SK-N-SH (cell line): Measurements from ENCODE around the gene DIAPH2. TPM values are rescaled to one million over a fixed set of nuclear protein-coding genes. Genes with fewer than 3 reads are reported as not detected.

Experiments
- CTCF ChIA-PET: fragments of 300-600, 350-600 bp; formaldehyde crosslinking; extraction: SDS; loops from one replicate; lab custom pipeline; 2021; lab: Yijun Ruan, JAX
- POLR2A ChIA-PET: fragments of 350-600 bp; sonication (Branson Sonifier 250); formaldehyde crosslinking; extraction: SDS; loops from one replicate; lab custom pipeline; 2020; ENCODE audit warnings: antibody characterized with exemption, inconsistent platforms; lab: Yijun Ruan, JAX
- DNase-seq: peaks from one replicate; pipeline ENCODE4 v3.0.0; 2012
- H2AFZ ChIP-seq: fragments of 200-600 bp; sonication (generic); 2 replicates; pipeline ENCODE4 v1.8.1; 2016; ENCODE audit warnings: antibody characterized with exemption, mild to moderate bottlenecking, low read depth
- H3F3A ChIP-seq: fragments of 200-600 bp; sonication (generic); replicated peaks from 2 replicates; pipeline ENCODE3; 2016; ENCODE audit warnings: antibody characterized with exemption, mild to moderate bottlenecking; ENCODE audit not compliant: insufficient read depth
- H3K27ac ChIP-seq, 2 experiments: fragments of 200-500 bp in 1 of 2; fragments of 200-600 bp in 1 of 2; sonication (Bioruptor generic) in 1 of 2; sonication (generic), shearing (Covaris generic) in 1 of 2; 2 replicates each; pipeline versions ENCODE4 v1.5.1 to v1.6.1; 2014 to 2016; ENCODE audit warnings: low read depth in 2 of 2, inconsistent platforms in 1 of 2, low read length in 1 of 2, mild to moderate bottlenecking in 1 of 2, mixed read lengths in 1 of 2
- H3K27me3 ChIP-seq: fragments of 200-600 bp; sonication (generic), shearing (Covaris generic); 2 replicates; pipeline ENCODE4 v1.6.1; 2016; ENCODE audit warnings: mixed run types; ENCODE audit not compliant: insufficient read depth
- H3K36me3 ChIP-seq, 2 experiments: fragments of 200-500 bp in 1 of 2; fragments of 200-600 bp in 1 of 2; sonication (Bioruptor generic) in 1 of 2; sonication (generic) in 1 of 2; replicated peaks in 1 of 2; 2 replicates each; pipeline versions ENCODE3 to v1.5.1; 2014 to 2016; ENCODE audit warnings: low read length in 1 of 2, mild to moderate bottlenecking in 1 of 2; ENCODE audit not compliant: insufficient read depth in 2 of 2, control insufficient read depth in 1 of 2
- H3K4me1 ChIP-seq, 2 experiments: fragments of 200-500 bp in 1 of 2; fragments of 200-600 bp in 1 of 2; sonication (Bioruptor generic) in 1 of 2; sonication (generic), shearing (Covaris generic) in 1 of 2; 2 replicates each; pipeline versions ENCODE4 v1.5.1 to v1.6.1; 2014 to 2016; ENCODE audit warnings: low read depth in 1 of 2, low read length in 1 of 2, mixed run types in 1 of 2; ENCODE audit not compliant: insufficient read depth in 2 of 2, control insufficient read depth in 1 of 2
- H3K4me2 ChIP-seq: fragments of 200-600 bp; sonication (generic), shearing (Covaris generic); 2 replicates; pipeline ENCODE4 v1.6.1; 2017; ENCODE audit warnings: mixed run types
- H3K4me3 ChIP-seq, 2 experiments: fragments of 200-500 bp in 1 of 2; fragments of 200-600 bp in 1 of 2; sonication (Bioruptor generic) in 1 of 2; sonication (generic), shearing (Covaris generic) in 1 of 2; 2 replicates each; pipeline versions ENCODE4 v1.5.1 to v1.8.1; 2014 to 2016; ENCODE audit warnings: low read depth in 2 of 2, inconsistent platforms in 1 of 2, low read length in 1 of 2, mild to moderate bottlenecking in 1 of 2, mixed read lengths in 1 of 2, moderate library complexity in 1 of 2
- H3K79me2 ChIP-seq: fragments of 200-600 bp; sonication (generic); 2 replicates; pipeline ENCODE4 v1.8.1; 2017; ENCODE audit warnings: mild to moderate bottlenecking; ENCODE audit not compliant: insufficient read depth
- H3K9ac ChIP-seq: fragments of 200-600 bp; sonication (generic); 2 replicates; pipeline ENCODE4 v1.6.1; 2017; ENCODE audit warnings: mixed run types
- H3K9me2 ChIP-seq: fragments of 200-600 bp; sonication (generic); 2 replicates; pipeline ENCODE4 v1.6.1; 2017; ENCODE audit warnings: mixed run types
- H3K9me3 ChIP-seq: fragments of 200-600 bp; sonication (generic); 2 replicates; pipeline ENCODE4 v1.6.1; 2017; ENCODE audit warnings: mixed run types, mild to moderate bottlenecking, moderate library complexity
- H4K20me1 ChIP-seq: fragments of 200-600 bp; sonication (generic); 2 replicates; pipeline ENCODE4 v1.6.1; 2017; ENCODE audit warnings: mild to moderate bottlenecking, mixed run types; ENCODE audit not compliant: insufficient read depth
- ELF1 ChIP-seq: IDR thresholded peaks from 2 replicates; pipeline ENCODE4 v1.4.0; 2012
- EP300 ChIP-seq, 2 experiments: IDR thresholded peaks; 2 replicates each; pipeline versions ENCODE4 v1.4.0 to v1.6.1; 2012; ENCODE audit warnings: borderline replicate concordance in 1 of 2, low read depth in 1 of 2, low read length in 1 of 2
- EZH2phosphoT487 ChIP-seq: fragments of 200-600 bp; sonication (generic); IDR thresholded peaks from 2 replicates; pipeline ENCODE4 v1.6.1; 2017; ENCODE audit warnings: low read depth, mixed run types, mild to moderate bottlenecking, antibody characterized with exemption, moderate library complexity, borderline replicate concordance
- FOXM1 ChIP-seq: IDR thresholded peaks from 2 replicates; pipeline ENCODE4 v1.4.0; 2012; ENCODE audit warnings: low read depth, mild to moderate bottlenecking
- GABPA ChIP-seq: IDR thresholded peaks from 2 replicates; pipeline ENCODE4 v1.4.0; 2012; ENCODE audit warnings: low read depth, mild to moderate bottlenecking
- GATA2 ChIP-seq: sonication (generic); formaldehyde crosslinking; IDR thresholded peaks from 2 replicates; pipeline ENCODE4 v1.5.0; 2020; ENCODE audit warnings: mild to moderate bottlenecking, missing genetic modification reagents
- MEF2A ChIP-seq: IDR thresholded peaks from 2 replicates; pipeline ENCODE4 v1.4.0; 2012; ENCODE audit warnings: low read depth, borderline replicate concordance
- NRF1 ChIP-seq: IDR thresholded peaks from 2 replicates; pipeline ENCODE4 v1.6.1; 2012; ENCODE audit warnings: low read depth, mild to moderate bottlenecking, low read length
- POLR2AphosphoS5 ChIP-seq: IDR thresholded peaks from 2 replicates; pipeline ENCODE4 v1.6.1; 2012; ENCODE audit warnings: low read depth, low read length
- RAD21 ChIP-seq: IDR thresholded peaks from 2 replicates; pipeline ENCODE4 v1.6.1; 2012; ENCODE audit warnings: mild to moderate bottlenecking, low read length
- RCOR1 ChIP-seq: fragments of 150-350 bp; IDR thresholded peaks from 2 replicates; pipeline ENCODE4 v1.6.1; 2017; ENCODE audit warnings: antibody characterized with exemption, low read length
- RFX5 ChIP-seq: IDR thresholded peaks from 2 replicates; pipeline ENCODE4 v1.6.1; 2012; ENCODE audit warnings: mild to moderate bottlenecking, improper control_type of control experiment, low read length
- RXRA ChIP-seq: IDR thresholded peaks from 2 replicates; pipeline ENCODE4 v1.4.0; 2012; ENCODE audit warnings: low read depth, mild to moderate bottlenecking, borderline replicate concordance
- SMC3 ChIP-seq: IDR thresholded peaks from 2 replicates; pipeline ENCODE4 v1.6.1; 2012; ENCODE audit warnings: low read depth, low read length, improper control_type of control experiment
- TAF1 ChIP-seq: IDR thresholded peaks from 2 replicates; pipeline ENCODE4 v1.6.1; 2012; ENCODE audit warnings: low read depth, mild to moderate bottlenecking, low read length, moderate library complexity, borderline replicate concordance
- TCF12 ChIP-seq: IDR thresholded peaks from 2 replicates; pipeline ENCODE4 v1.4.0; 2012
- YY1 ChIP-seq: IDR thresholded peaks from 2 replicates; pipeline ENCODE4 v1.4.0; 2012; ENCODE audit warnings: low read depth, mild to moderate bottlenecking
- WGBS: methylation state at CpG from one replicate; pipeline ENCODE4 v1.1.6; 2017; ENCODE audit warnings: low lambda C conversion rate; 5-methylcytosine and 5-hydroxymethylcytosine counted together
- polyA plus RNA-seq, 3 experiments: library from polyadenylated mRNA; depleted of rRNA; stranded (reverse); fragments of >200 nt; gene quantifications; 2 replicates each; pipeline ENCODE4 v1.2.3, GENCODE V29; 2012
- TF ChIP-seq, protein P1 (sequence below): IDR thresholded peaks from 2 replicates; pipeline ENCODE4 v1.4.0; 2012; ENCODE audit warnings: low read depth, borderline replicate concordance
- TF ChIP-seq, protein P2 (sequence below): fragments of 150-350 bp; IDR thresholded peaks from 2 replicates; pipeline ENCODE4 v1.6.1; 2017; ENCODE audit warnings: antibody characterized with exemption, low read length, low read depth, borderline replicate concordance
- TF ChIP-seq, protein P3 (sequence below): fragments of 150-350 bp; IDR thresholded peaks from 2 replicates; pipeline ENCODE4 v1.6.1; 2016; ENCODE audit warnings: mild to moderate bottlenecking, low read depth, low read length

Gene DIAPH2
- polyA plus RNA-seq, 1 of the 3 experiments (the other 2 are of a cell fraction): 1.1 TPM

DNA sequence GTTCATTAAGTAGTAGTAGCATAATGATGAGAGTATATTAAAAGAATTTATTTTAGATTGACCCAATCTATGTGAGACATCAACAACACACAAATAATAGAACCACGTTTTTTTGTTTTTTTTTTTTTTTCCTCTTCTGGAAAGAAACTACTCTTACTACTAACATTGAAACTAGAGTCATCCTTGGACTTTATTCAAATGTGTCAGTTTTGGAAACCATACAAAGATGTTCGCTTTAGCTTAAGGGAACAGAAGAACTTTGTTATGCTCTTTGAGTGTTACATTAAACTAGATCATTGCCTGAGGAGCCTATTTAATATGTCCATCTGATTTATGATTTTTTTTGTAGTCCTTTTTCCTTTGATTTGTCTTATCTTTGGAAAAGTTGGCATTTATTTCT lies 365.8 kb downstream of the DIAPH2 start:
- POLR2A ChIA-PET: no interaction called here
- H3K4me1 ChIP-seq: no peaks in the 10 kb centered on the region
- no peaks in the 10 kb centered on the region for H3K9me2 ChIP-seq
- no peak overlapping the region for H3K4me3 ChIP-seq
- H3K27ac ChIP-seq: no peak overlapping the region
- H4K20me1 ChIP-seq: no peaks in the 10 kb centered on the region
- no peaks in the 10 kb centered on the region for H3K36me3 ChIP-seq
- H3K4me2 ChIP-seq: no peak overlapping the region
- CTCF ChIA-PET: interaction anchor here (0.7 kb wide), 1 partner anchor 1442 kb away, joined by 3 read pairs; no protein-coding TSS in a partner anchor
- H3K27me3 ChIP-seq: no peaks in the 10 kb centered on the region
- DNase-seq: no peak
- no peak for TF ChIP-seq MEF2A
- TF ChIP-seq, protein P1, sequence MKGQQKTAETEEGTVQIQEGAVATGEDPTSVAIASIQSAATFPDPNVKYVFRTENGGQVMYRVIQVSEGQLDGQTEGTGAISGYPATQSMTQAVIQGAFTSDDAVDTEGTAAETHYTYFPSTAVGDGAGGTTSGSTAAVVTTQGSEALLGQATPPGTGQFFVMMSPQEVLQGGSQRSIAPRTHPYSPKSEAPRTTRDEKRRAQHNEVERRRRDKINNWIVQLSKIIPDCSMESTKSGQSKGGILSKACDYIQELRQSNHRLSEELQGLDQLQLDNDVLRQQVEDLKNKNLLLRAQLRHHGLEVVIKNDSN: no peak
- TF ChIP-seq TCF12: no peak
- TF ChIP-seq YY1: no peak
- no peak for TF ChIP-seq EZH2phosphoT487
- TF ChIP-seq RCOR1: no peak
- TF ChIP-seq NRF1: no peak
- no peak for TF ChIP-seq RXRA
- TF ChIP-seq, protein P2, sequence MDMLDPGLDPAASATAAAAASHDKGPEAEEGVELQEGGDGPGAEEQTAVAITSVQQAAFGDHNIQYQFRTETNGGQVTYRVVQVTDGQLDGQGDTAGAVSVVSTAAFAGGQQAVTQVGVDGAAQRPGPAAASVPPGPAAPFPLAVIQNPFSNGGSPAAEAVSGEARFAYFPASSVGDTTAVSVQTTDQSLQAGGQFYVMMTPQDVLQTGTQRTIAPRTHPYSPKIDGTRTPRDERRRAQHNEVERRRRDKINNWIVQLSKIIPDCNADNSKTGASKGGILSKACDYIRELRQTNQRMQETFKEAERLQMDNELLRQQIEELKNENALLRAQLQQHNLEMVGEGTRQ: no peak
- TF ChIP-seq FOXM1: no peak
- no peak for TF ChIP-seq TAF1
- no peak for TF ChIP-seq RFX5
- no peak for TF ChIP-seq SMC3
- no peak for TF ChIP-seq EP300 (IDR thresholded peaks at IDR 0.05; ENCODE audit: borderline replicate concordance in 1 of 2, low read depth in 1 of 2, low read length in 1 of 2)
- TF ChIP-seq, protein P3, sequence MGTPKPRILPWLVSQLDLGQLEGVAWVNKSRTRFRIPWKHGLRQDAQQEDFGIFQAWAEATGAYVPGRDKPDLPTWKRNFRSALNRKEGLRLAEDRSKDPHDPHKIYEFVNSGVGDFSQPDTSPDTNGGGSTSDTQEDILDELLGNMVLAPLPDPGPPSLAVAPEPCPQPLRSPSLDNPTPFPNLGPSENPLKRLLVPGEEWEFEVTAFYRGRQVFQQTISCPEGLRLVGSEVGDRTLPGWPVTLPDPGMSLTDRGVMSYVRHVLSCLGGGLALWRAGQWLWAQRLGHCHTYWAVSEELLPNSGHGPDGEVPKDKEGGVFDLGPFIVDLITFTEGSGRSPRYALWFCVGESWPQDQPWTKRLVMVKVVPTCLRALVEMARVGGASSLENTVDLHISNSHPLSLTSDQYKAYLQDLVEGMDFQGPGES: no peak
- no peak for TF ChIP-seq ELF1
- no peak for TF ChIP-seq POLR2AphosphoS5
- TF ChIP-seq GABPA: no peak
- TF ChIP-seq RAD21: no peak
- TF ChIP-seq GATA2 (CRISPR knock-in tag): no peak
- 33% methylated on average over 2 of the region's 2 CpGs for WGBS
- H2AFZ ChIP-seq: no peak overlapping the region
- H3K9ac ChIP-seq: no peak overlapping the region
- no peaks in the 10 kb centered on the region for H3K9me3 ChIP-seq
- H3K79me2 ChIP-seq: no peaks in the 10 kb centered on the region
- no peaks in the 10 kb centered on the region for H3F3A ChIP-seq
